OCI-LY1 (cell line): ENCODE data around the gene SSC4D.

ENCODE experiments used
- CTCF ChIP-seq: fragments of 200-600 bp; sonication (generic), shearing (Covaris generic); IDR thresholded peaks from 2 replicates; pipeline ENCODE4 v1.5.1; 2017; ENCODE audit warnings: mild to moderate bottlenecking, antibody characterized with exemption, low read length, moderate library complexity, mixed read lengths
- EZH2 ChIP-seq: fragments of 200-600 bp; sonication (generic), shearing (Covaris generic); IDR thresholded peaks from 2 replicates; pipeline ENCODE4 v1.8.0; 2017; ENCODE audit warnings: borderline replicate concordance, mixed run types, mild to moderate bottlenecking, antibody characterized with exemption, low read length, moderate library complexity, mixed read lengths

GRCh38 chr7:76425156-76425555, 15.7 kb upstream of the SSC4D start:
- no peak for TF ChIP-seq CTCF
- no peak for TF ChIP-seq EZH2
